GM23338 (cell line): ENCODE results near the gene PHLDB2. TPM values are rescaled to one million over a fixed set of nuclear protein-coding genes. Genes with fewer than 3 reads are reported as not detected.

Source experiments
- ATAC-seq: fragments of 200-7000 bp; cut with Tn5 transposase; 3 replicates; pipeline ENCODE4 v1.9.1; 2020
- DNase-seq: peaks from one replicate; pipeline ENCODE4 v3.0.0-alpha.2; 2015; ENCODE audit warnings: low spot score
- H2AFZ ChIP-seq: fragments of 200-600 bp; sonication (generic); 2 replicates; pipeline ENCODE4 v1.8.0; 2016; ENCODE audit warnings: antibody characterized with exemption, mild to moderate bottlenecking, moderate library complexity
- H3F3A ChIP-seq: fragments of 200-600 bp; sonication (generic); replicated peaks from 2 replicates; pipeline ENCODE4 v1.8.0; 2017; ENCODE audit warnings: antibody characterized with exemption, mixed run types, low read depth
- H3K27ac ChIP-seq: fragments of 200-600 bp; sonication (generic); 2 replicates; pipeline ENCODE4 v1.6.1; 2016; ENCODE audit warnings: low read depth
- H3K27me3 ChIP-seq: fragments of 200-600 bp; sonication (generic); 2 replicates; pipeline ENCODE4 v1.8.0; 2016; ENCODE audit warnings: mild to moderate bottlenecking, mixed run types, moderate library complexity; ENCODE audit not compliant: insufficient read depth
- H3K36me3 ChIP-seq: fragments of 200-600 bp; sonication (generic); 2 replicates; pipeline ENCODE4 v1.8.0; 2016; ENCODE audit warnings: mild to moderate bottlenecking; ENCODE audit not compliant: insufficient read depth
- H3K4me1 ChIP-seq: fragments of 200-600 bp; sonication (generic); 2 replicates; pipeline ENCODE4 v1.8.0; 2016; ENCODE audit warnings: mild to moderate bottlenecking, moderate library complexity; ENCODE audit not compliant: insufficient read depth
- H3K4me2 ChIP-seq: fragments of 200-600 bp; sonication (generic); 2 replicates; pipeline ENCODE4 v1.7.1; 2017; ENCODE audit warnings: mixed run types
- H3K4me3 ChIP-seq: fragments of 200-600 bp; sonication (generic); 2 replicates; pipeline ENCODE4 v1.6.1; 2016; ENCODE audit warnings: mixed run types
- H3K79me2 ChIP-seq: fragments of 200-600 bp; sonication (generic); replicated peaks from 2 replicates; pipeline ENCODE4 v1.8.0; 2017; ENCODE audit warnings: mild to moderate bottlenecking; ENCODE audit not compliant: insufficient read depth
- H3K9me2 ChIP-seq: fragments of 200-600 bp; sonication (generic); 2 replicates; pipeline ENCODE4 v1.8.0; 2017; ENCODE audit not compliant: insufficient read depth
- H4K20me1 ChIP-seq: fragments of 200-600 bp; sonication (generic); replicated peaks from 2 replicates; pipeline ENCODE4 v1.8.0; 2017; ENCODE audit warnings: mild to moderate bottlenecking; ENCODE audit not compliant: insufficient read depth
- H3K27ac Mint-ChIP-seq: 2 replicates; pipeline ENCODE4 v1.8.0; 2020; ENCODE audit warnings: inconsistent platforms, mild to moderate bottlenecking, moderate library complexity, mixed read lengths
- H3K27me3 Mint-ChIP-seq: 3 replicates; pipeline ENCODE4 v1.8.0; 2022; ENCODE audit warnings: low read depth, mild to moderate bottlenecking, moderate library complexity, mixed read lengths, inconsistent platforms; ENCODE audit not compliant: insufficient read depth, poor library complexity
- H3K36me3 Mint-ChIP-seq: 3 replicates; pipeline ENCODE4 v1.8.0; 2021; ENCODE audit warnings: low read depth, mild to moderate bottlenecking, inconsistent platforms, moderate library complexity, mixed read lengths
- H3K4me1 Mint-ChIP-seq: 3 replicates; pipeline ENCODE4 v1.8.0; 2020; ENCODE audit warnings: mild to moderate bottlenecking, inconsistent platforms, mixed read lengths
- H3K4me3 Mint-ChIP-seq: 3 replicates; pipeline ENCODE4 v1.8.0; 2021; ENCODE audit warnings: moderate library complexity, mild to moderate bottlenecking, inconsistent platforms, mixed read lengths
- H3K9me3 Mint-ChIP-seq: 3 replicates; pipeline ENCODE4 v1.8.0; 2020; ENCODE audit warnings: moderate library complexity, mild to moderate bottlenecking, inconsistent platforms, mixed read lengths
- CREB1 ChIP-seq: fragments of 250-450 bp; sonication (Bioruptor Pico); IDR thresholded peaks from 2 replicates; pipeline ENCODE4 v1.5.0; 2020; ENCODE audit warnings: low read depth, mild to moderate bottlenecking, moderate library complexity
- EZH2 ChIP-seq: fragments of 200-600 bp; sonication (generic); IDR thresholded peaks from one replicate; pipeline ENCODE4 v1.8.0; 2017; ENCODE audit warnings: antibody characterized with exemption, mild to moderate bottlenecking, low read depth; ENCODE audit not compliant: unreplicated experiment
- EZH2phosphoT487 ChIP-seq: fragments of 200-600 bp; sonication (generic); IDR thresholded peaks from one replicate; pipeline ENCODE4 v1.8.1; 2018; ENCODE audit warnings: antibody characterized with exemption; ENCODE audit not compliant: unreplicated experiment
- JUNB ChIP-seq: IDR thresholded peaks from one replicate; pipeline ENCODE4 v1.6.1; 2016; ENCODE audit warnings: antibody characterized with exemption; ENCODE audit not compliant: unreplicated experiment
- NANOG ChIP-seq: IDR thresholded peaks from 2 replicates; pipeline ENCODE4 v1.6.1; 2016; ENCODE audit warnings: antibody characterized with exemption, borderline replicate concordance
- POLR2AphosphoS5 ChIP-seq: IDR thresholded peaks from 2 replicates; pipeline ENCODE4 v1.6.1; 2016; ENCODE audit warnings: antibody characterized with exemption, low read depth
- REST ChIP-seq: IDR thresholded peaks from one replicate; pipeline ENCODE4 v1.6.1; 2018; ENCODE audit warnings: antibody characterized with exemption; ENCODE audit not compliant: unreplicated experiment
- STAT1 ChIP-seq: IDR thresholded peaks from one replicate; pipeline ENCODE4 v1.6.1; 2016; ENCODE audit warnings: antibody characterized with exemption; ENCODE audit not compliant: unreplicated experiment
- ZNF114 ChIP-seq: fragments of 250-450 bp; sonication (Bioruptor Pico); IDR thresholded peaks from 2 replicates; pipeline ENCODE4 v1.5.0; 2020; ENCODE audit warnings: mild to moderate bottlenecking, moderate library complexity
- ZNF331 ChIP-seq: fragments of 250-450 bp; sonication (Bioruptor Pico); IDR thresholded peaks from 2 replicates; pipeline ENCODE4 v1.5.0; 2020; ENCODE audit warnings: low read depth, mild to moderate bottlenecking, moderate library complexity
- polyA plus RNA-seq: library from polyadenylated mRNA; unstranded; fragments of >200 nt; fragmentation: Nextera tagmentation; extraction: Ambion mirVana; gene quantifications from 2 replicates; pipeline ENCODE4 v1.2.1, GENCODE V29; 2016
- total RNA-seq: library from RNA; depleted of rRNA; stranded (reverse); fragments of >200 nt; shearing (Covaris generic); gene quantifications from 2 replicates; pipeline ENCODE4 v1.2.3, GENCODE V29; 2014
- TF ChIP-seq, protein P1 (sequence below), 2 experiments: fragments of 200-600 bp in 1 of 2; sonication (generic) in 1 of 2; conservative IDR thresholded peaks; 2 replicates each; pipeline versions ENCODE4 v1.5.1 to v1.6.1; 2016 to 2017; ENCODE audit warnings: antibody characterized with exemption in 2 of 2, low read depth in 2 of 2, mild to moderate bottlenecking in 2 of 2, moderate library complexity in 1 of 2
- TF ChIP-seq, protein P2 (sequence below): IDR thresholded peaks from 2 replicates; pipeline ENCODE4 v1.6.1; 2016; ENCODE audit warnings: antibody characterized with exemption
- TF ChIP-seq, protein P3 (sequence below): fragments of 250-450 bp; sonication (Bioruptor Pico); IDR thresholded peaks from 2 replicates; pipeline ENCODE4 v1.5.0; 2020; ENCODE audit warnings: mild to moderate bottlenecking, moderate library complexity

PHLDB2 gene
- total and polyA plus RNA-seq, 2 experiments from 2014 or later: 19.5 to 33.7 TPM

DNA sequence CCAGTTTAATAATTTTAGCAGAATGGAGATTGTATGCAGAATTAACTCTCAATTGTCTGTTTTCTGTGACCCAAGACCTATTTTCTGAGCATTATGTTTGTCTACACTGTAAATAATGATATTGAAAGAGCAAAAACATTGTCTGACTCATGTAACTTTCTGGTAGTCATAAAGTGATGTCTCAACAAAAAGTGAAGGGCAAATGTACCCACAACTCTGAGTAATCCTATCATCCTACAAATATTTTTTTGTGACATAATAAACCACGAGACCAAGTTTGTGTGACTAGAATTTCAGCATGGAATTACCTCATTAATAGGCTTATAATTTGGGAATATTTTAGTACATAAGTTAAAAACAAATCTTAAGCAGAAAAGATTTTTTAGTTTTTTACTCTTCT lies 104.4 kb downstream of the PHLDB2 start:
- TF ChIP-seq ZNF331 (CRISPR knock-in tag) (no peak), CREB1 (CRISPR knock-in tag) (no peak), EZH2phosphoT487 (no peak), ZNF114 (CRISPR knock-in tag) (no peak), STAT1 (no peak), POLR2AphosphoS5 (no peak), EZH2 (no peak), REST (no peak), NANOG (no peak), JUNB (no peak)
- TF ChIP-seq, protein P1, sequence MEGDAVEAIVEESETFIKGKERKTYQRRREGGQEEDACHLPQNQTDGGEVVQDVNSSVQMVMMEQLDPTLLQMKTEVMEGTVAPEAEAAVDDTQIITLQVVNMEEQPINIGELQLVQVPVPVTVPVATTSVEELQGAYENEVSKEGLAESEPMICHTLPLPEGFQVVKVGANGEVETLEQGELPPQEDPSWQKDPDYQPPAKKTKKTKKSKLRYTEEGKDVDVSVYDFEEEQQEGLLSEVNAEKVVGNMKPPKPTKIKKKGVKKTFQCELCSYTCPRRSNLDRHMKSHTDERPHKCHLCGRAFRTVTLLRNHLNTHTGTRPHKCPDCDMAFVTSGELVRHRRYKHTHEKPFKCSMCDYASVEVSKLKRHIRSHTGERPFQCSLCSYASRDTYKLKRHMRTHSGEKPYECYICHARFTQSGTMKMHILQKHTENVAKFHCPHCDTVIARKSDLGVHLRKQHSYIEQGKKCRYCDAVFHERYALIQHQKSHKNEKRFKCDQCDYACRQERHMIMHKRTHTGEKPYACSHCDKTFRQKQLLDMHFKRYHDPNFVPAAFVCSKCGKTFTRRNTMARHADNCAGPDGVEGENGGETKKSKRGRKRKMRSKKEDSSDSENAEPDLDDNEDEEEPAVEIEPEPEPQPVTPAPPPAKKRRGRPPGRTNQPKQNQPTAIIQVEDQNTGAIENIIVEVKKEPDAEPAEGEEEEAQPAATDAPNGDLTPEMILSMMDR (conservative IDR thresholded peaks at IDR 0.05; ENCODE audit: low read depth in 2 of 2): no peak
- TF ChIP-seq, protein P2, sequence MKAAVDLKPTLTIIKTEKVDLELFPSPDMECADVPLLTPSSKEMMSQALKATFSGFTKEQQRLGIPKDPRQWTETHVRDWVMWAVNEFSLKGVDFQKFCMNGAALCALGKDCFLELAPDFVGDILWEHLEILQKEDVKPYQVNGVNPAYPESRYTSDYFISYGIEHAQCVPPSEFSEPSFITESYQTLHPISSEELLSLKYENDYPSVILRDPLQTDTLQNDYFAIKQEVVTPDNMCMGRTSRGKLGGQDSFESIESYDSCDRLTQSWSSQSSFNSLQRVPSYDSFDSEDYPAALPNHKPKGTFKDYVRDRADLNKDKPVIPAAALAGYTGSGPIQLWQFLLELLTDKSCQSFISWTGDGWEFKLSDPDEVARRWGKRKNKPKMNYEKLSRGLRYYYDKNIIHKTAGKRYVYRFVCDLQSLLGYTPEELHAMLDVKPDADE: no peak
- TF ChIP-seq, protein P3, sequence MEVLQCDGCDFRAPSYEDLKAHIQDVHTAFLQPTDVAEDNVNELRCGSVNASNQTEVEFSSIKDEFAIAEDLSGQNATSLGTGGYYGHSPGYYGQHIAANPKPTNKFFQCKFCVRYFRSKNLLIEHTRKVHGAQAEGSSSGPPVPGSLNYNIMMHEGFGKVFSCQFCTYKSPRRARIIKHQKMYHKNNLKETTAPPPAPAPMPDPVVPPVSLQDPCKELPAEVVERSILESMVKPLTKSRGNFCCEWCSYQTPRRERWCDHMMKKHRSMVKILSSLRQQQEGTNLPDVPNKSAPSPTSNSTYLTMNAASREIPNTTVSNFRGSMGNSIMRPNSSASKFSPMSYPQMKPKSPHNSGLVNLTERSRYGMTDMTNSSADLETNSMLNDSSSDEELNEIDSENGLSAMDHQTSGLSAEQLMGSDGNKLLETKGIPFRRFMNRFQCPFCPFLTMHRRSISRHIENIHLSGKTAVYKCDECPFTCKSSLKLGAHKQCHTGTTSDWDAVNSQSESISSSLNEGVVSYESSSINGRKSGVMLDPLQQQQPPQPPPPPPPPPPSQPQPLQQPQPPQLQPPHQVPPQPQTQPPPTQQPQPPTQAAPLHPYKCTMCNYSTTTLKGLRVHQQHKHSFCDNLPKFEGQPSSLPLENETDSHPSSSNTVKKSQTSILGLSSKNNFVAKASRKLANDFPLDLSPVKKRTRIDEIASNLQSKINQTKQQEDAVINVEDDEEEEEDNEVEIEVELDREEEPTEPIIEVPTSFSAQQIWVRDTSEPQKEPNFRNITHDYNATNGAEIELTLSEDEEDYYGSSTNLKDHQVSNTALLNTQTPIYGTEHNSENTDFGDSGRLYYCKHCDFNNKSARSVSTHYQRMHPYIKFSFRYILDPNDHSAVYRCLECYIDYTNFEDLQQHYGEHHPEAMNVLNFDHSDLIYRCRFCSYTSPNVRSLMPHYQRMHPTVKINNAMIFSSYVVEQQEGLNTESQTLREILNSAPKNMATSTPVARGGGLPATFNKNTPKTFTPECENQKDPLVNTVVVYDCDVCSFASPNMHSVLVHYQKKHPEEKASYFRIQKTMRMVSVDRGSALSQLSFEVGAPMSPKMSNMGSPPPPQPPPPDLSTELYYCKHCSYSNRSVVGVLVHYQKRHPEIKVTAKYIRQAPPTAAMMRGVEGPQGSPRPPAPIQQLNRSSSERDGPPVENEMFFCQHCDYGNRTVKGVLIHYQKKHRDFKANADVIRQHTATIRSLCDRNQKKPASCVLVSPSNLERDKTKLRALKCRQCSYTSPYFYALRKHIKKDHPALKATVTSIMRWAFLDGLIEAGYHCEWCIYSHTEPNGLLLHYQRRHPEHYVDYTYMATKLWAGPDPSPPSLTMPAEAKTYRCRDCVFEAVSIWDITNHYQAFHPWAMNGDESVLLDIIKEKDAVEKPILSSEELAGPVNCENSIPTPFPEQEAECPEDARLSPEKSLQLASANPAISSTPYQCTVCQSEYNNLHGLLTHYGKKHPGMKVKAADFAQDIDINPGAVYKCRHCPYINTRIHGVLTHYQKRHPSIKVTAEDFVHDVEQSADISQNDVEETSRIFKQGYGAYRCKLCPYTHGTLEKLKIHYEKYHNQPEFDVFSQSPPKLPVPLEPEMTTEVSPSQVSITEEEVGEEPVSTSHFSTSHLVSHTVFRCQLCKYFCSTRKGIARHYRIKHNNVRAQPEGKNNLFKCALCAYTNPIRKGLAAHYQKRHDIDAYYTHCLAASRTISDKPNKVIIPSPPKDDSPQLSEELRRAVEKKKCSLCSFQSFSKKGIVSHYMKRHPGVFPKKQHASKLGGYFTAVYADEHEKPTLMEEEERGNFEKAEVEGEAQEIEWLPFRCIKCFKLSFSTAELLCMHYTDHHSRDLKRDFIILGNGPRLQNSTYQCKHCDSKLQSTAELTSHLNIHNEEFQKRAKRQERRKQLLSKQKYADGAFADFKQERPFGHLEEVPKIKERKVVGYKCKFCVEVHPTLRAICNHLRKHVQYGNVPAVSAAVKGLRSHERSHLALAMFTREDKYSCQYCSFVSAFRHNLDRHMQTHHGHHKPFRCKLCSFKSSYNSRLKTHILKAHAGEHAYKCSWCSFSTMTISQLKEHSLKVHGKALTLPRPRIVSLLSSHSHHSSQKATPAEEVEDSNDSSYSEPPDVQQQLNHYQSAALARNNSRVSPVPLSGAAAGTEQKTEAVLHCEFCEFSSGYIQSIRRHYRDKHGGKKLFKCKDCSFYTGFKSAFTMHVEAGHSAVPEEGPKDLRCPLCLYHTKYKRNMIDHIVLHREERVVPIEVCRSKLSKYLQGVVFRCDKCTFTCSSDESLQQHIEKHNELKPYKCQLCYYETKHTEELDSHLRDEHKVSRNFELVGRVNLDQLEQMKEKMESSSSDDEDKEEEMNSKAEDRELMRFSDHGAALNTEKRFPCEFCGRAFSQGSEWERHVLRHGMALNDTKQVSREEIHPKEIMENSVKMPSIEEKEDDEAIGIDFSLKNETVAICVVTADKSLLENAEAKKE (CRISPR knock-in tag): no peak
- Histone ChIP-seq H2AFZ (no peak overlapping the region), H3K27ac (no peak overlapping the region), H3K4me1 (peaks cover 14% of the 10 kb centered on the region), H3K9me2 (no peaks in the 10 kb centered on the region; the same call in 1 of the 2 replicates), H3F3A (no peaks in the 10 kb centered on the region), H3K36me3 (no peaks in the 10 kb centered on the region), H3K4me2 (no peak overlapping the region), H3K27me3 (peaks cover 6% of the 10 kb centered on the region; the same call in 1 of the 2 replicates), H4K20me1 (no peaks in the 10 kb centered on the region), H3K4me3 (no peak overlapping the region), H3K79me2 (no peaks in the 10 kb centered on the region)
- DNase-seq (no peak), ATAC-seq (no peak)
- Mint-ChIP-seq H3K27ac (no peak overlapping the region), H3K4me3 (no peak overlapping the region), H3K36me3 (peaks cover 6% of the 10 kb centered on the region; the same call in 1 of the 3 replicates), H3K9me3 (no peaks in the 10 kb centered on the region), H3K4me1 (peaks cover 26% of the 10 kb centered on the region), H3K27me3 (peaks cover 4% of the 10 kb centered on the region)
